NB4 (cell line): Measurements from ENCODE around the gene PHACTR1.

Experiments used
- CTCF ChIP-seq: IDR thresholded peaks from one replicate; pipeline ENCODE4 v1.5.1; 2012; ENCODE audit warnings: low read depth, low read length
- POLR2A ChIP-seq: IDR thresholded peaks from 2 replicates; pipeline ENCODE4 v1.6.1; 2011; ENCODE audit warnings: mild to moderate bottlenecking; ENCODE audit not compliant: insufficient read length; ENCODE audit errors: extremely low read depth

- TF ChIP-seq POLR2A (no peak), CTCF (no peak)
Measured at GRCh38 chr6:13120483-13121482, 404.2 kb downstream of the PHACTR1 start.
